DMS79 treated with DMSO at 0.1 percent for 48 hours (cell line): ENCODE data around the gene PTAFR.

ENCODE experiments used
- DNase-seq: peaks from one replicate; lab custom pipeline; 2025; lab: John Stamatoyannopoulos, UW

The PTAFR gene

GRCh38 chr1:28175955-28176485 lies 470 bp downstream of the PTAFR start:
- no peak for DNase-seq

- DNase-seq, result no peak
These were observed 2.6 kb downstream of the PTAFR start for GRCh38 chr1:28173980-28174297.

GRCh38 chr1:28173151-28173979 lies 3.1 kb downstream of the PTAFR start:
- DNase-seq, result no peak

- DNase-seq, result no peak
These were observed 3.8 kb downstream of the PTAFR start for GRCh38 chr1:28172713-28173150.

GRCh38 chr1:28171246-28171645 lies 5.2 kb downstream of the PTAFR start:
- DNase-seq, result no peak

GRCh38 chr1:28170001-28170596 lies 6.4 kb downstream of the PTAFR start:
- no peak for DNase-seq

- no peak for DNase-seq
These were observed 12.9 kb downstream of the PTAFR start for GRCh38 chr1:28163496-28164161.

- no peak for DNase-seq
These were observed 14.3 kb downstream of the PTAFR start for GRCh38 chr1:28162151-28162550.

- DNase-seq, result no peak
These were observed 14.7 kb downstream of the PTAFR start for GRCh38 chr1:28161751-28162150.

- no peak for DNase-seq
These were observed 15.7 kb downstream of the PTAFR start for GRCh38 chr1:28160782-28161266.

- DNase-seq, result no peak
These were observed 16.8 kb downstream of the PTAFR start for GRCh38 chr1:28159680-28160079.

- no peak for DNase-seq
These were observed 17.2 kb downstream of the PTAFR start for GRCh38 chr1:28159243-28159642.

GRCh38 chr1:28157894-28158293 lies 18.6 kb downstream of the PTAFR start:
- no peak for DNase-seq

- DNase-seq, result no peak
These were observed 19.7 kb downstream of the PTAFR start for GRCh38 chr1:28156821-28157220.

GRCh38 chr1:28155628-28156027 lies 20.9 kb downstream of the PTAFR start:
- no peak for DNase-seq

GRCh38 chr1:28154078-28154594 lies 22.4 kb downstream of the PTAFR start:
- no peak for DNase-seq

- DNase-seq, result no peak
These were observed 26.2 kb downstream of the PTAFR start for GRCh38 chr1:28150125-28150780.

- no peak for DNase-seq
These were observed 27.7 kb downstream of the PTAFR start for GRCh38 chr1:28148880-28149195.

GRCh38 chr1:28147264-28148094 lies 29.0 kb downstream of the PTAFR start:
- no peak for DNase-seq

GRCh38 chr1:28145728-28146127 lies 30.8 kb downstream of the PTAFR start:
- DNase-seq, result no peak
